NCI-H2171 (cell line): ENCODE measurements around the gene TMEM164.
"Not testable (repeated sequence)": the region's sequence is repeated elsewhere in the genome, so short reads cannot be mapped to it uniquely, and the experiment has no call there.

ENCODE experiments used
- DNase-seq: peaks from one replicate; lab custom pipeline; 2025; lab: John Stamatoyannopoulos, UW

TMEM164 gene

DNA sequence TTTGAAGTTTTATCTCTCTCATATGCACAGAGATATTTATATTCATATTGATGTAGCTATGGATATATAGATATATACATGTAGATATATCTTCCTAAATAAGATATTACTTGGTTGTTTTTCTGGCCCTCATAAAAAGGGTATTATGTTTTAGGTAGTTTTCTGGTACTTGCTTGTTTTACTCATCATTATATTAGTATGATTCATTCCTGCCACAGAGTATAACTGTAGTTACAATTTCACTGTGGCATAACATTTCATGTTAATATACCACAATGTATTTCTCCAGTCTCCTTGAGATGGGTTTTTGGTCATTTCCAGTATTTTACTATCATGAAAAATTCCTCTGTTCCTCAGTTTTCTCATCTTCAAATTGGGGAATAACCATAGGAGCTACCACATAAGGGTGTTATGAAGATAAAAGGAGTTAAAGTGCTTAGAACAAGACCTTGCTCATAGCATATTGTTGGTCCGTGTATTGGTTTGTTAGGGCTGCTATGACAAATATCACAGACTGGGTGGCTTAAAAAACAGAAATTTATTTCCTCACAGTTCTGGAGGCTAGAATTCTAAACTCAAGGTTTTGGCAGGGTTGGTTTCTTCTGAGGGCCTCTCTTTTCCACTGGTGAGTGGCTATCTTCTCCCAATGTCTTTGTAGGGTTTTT is 129.7 kb downstream of the TMEM164 start:
- DNase-seq = no peak

DNA sequence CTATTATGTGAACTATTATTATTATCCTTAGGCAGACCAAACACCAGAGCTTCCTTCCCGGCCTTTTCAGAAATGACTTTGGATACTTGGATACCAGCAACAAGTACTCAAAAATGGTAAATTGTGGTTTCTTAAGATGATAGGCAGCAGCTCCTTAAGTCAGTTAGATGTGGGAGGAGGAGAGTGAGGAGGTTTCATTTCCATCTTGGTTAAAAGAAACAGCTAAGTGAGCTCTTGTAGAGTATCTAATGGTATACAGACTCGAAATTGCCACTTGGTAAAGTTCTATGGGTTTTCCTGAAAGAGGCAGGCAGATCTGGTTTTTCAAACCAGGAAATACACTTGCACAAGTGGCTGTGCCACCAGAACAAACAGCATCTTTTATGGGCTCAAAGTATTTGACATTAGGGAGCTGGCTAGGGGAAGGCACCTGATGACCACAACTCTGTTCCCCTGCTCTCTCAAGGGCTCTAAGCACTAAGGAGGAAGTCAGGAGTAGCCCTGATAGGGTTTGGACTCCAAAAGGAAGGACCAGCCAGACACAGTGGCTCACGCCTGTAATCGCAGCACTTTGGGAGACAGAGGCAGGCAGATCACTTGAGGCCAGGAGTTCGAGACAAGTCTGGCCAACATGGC is 130.9 kb downstream of the TMEM164 start:
- no peak for DNase-seq

- DNase-seq = no peak
These were observed 132.7 kb downstream of the TMEM164 start for GRCh38 chrX:110135618-110136017.

- no peak for DNase-seq
These were observed 133.2 kb downstream of the TMEM164 start for GRCh38 chrX:110136136-110136535.

GRCh38 chrX:110138557-110138956 is 135.6 kb downstream of the TMEM164 start:
- no peak for DNase-seq

GRCh38 chrX:110139172-110139571 is 136.3 kb downstream of the TMEM164 start:
- DNase-seq = no peak

GRCh38 chrX:110142096-110142495 is 139.2 kb downstream of the TMEM164 start:
- no peak for DNase-seq

- DNase-seq = no peak
These were observed 140.7 kb downstream of the TMEM164 start for GRCh38 chrX:110143454-110144210.

GRCh38 chrX:110145311-110145710 is 142.4 kb downstream of the TMEM164 start:
- DNase-seq = no peak

GRCh38 chrX:110145854-110146253 is 142.9 kb downstream of the TMEM164 start:
- no peak for DNase-seq

DNA sequence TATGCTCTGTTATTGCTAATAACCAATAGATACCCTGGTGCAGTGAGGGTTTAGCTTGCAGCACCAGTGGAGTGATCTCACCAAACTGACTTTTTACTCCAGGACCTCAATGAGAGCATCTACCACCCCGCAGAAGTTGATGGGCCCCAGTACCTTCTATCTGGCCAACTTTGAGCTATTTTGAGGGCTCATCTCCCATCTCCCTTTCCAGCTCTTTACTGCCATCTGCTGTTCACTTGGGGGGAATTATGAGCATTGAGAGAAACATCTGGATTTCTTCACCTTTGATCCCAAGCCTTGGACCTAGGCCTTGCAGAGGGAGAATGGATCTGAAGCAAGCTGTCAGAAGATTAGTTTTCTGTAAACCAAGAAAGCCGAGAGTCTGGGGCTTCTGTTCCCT is 143.6 kb downstream of the TMEM164 start:
- peak; percentile 9 for DNase-seq

- no peak for DNase-seq
These were observed 150.3 kb downstream of the TMEM164 start for GRCh38 chrX:110153244-110153643.

GRCh38 chrX:110153896-110154295 is 151.0 kb downstream of the TMEM164 start:
- no peak for DNase-seq

GRCh38 chrX:110154328-110154727 is 151.4 kb downstream of the TMEM164 start:
- DNase-seq = not testable (repeated sequence)

DNA sequence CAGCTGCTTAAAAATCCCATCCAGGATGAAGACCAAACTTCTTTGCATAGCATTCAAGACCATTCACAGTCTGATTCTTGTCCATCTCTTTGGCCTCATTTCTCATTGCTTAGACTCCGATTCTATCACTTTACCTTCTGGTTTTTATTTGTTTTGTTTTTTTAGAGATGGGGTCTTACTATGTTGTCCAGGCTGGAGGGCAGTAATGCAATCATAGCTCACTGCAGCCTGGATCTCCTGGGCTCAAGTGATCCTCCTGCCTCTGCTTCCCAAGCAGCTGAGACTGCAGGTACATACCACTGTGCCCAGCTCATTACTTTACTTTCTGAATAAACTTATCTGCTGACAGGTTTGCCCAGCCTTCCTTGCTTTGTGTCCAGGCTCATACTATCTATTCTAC is 152.8 kb downstream of the TMEM164 start:
- no peak for DNase-seq

DNA sequence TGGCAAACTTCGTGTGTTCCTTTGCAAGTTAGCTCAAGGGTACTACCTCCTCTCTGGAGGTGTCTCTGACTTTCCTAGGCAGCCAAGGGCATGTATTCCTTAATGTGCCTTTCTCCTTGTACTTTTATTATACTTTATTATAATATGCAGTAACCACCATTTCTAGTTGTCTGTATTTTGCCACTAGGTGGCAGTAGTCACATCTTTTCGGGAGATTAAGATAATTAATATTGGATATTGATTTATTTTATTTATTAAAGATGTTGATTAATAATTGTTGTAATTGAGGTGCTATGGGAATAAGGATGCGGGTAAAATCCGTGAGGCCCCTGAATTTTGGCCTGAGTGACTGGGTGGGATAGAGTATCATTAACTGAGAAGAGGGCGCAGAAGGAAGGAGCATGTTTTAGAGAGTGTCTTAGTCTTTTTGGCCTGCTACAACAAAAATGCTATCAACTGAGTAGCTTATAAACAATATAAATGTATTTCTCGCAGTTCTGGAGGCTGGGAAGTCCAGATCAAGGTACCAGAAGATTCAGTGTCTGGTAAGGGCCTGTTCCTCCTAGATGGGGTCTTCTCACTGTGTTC is 153.3 kb downstream of the TMEM164 start:
- no peak for DNase-seq

GRCh38 chrX:110157444-110157843 is 154.5 kb downstream of the TMEM164 start:
- no peak for DNase-seq

DNA sequence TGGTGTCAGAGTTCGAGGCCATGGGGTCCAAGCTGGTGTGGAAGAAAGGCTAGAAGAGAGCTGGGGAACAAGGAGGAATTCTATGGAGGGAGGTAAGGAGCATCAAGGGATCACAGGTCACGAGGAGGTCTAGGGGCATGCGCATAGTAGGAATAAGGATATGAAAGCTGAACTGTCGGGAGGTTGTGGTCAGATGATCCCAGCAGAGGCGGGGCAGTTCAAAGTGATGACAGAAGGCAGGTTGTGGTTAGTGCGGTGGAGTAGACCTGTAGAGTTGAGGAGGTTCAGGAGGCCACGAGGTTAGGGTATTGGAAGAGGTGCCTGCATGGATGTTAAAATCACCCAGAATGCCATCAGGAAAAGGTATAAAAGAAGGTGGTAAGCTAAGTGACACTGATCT is 156.3 kb downstream of the TMEM164 start:
- no peak for DNase-seq

DNA sequence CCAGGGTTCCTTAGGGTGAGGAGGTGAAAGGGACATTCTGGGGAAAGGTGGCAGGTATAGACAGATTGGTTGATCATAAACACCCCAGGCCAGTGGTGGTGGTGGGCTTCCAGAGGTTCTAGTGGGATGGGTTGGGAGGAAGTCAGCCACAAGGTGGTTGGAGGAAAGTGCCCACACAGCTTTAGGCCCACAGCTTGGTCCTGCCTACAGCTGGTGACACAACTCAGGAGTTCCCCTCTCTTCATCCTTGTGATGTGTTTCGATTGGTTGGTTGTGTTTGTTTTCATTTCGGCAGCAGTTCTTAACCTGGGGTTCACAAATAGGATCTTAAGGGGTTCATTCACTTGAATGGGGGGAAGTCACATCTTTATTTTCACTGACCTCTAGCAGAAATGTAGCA is 157.0 kb downstream of the TMEM164 start:
- DNase-seq = no peak

DNA sequence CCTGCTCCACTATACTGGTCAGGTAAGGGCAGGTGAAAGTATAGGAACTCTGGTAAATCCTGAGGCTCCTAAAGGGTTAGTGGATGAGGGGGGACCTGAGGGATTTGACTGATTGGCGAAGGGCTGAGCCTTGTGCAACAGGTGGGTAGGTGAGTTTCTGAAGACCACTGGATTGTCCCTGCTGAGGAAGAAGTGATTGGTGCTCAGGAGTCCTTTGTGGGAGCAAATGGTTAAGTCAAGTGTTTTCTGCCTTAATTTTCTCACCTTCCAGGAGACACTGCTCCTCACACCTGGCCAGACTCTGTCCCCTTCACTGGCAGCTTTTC is 158.4 kb downstream of the TMEM164 start:
- no peak for DNase-seq

DNA sequence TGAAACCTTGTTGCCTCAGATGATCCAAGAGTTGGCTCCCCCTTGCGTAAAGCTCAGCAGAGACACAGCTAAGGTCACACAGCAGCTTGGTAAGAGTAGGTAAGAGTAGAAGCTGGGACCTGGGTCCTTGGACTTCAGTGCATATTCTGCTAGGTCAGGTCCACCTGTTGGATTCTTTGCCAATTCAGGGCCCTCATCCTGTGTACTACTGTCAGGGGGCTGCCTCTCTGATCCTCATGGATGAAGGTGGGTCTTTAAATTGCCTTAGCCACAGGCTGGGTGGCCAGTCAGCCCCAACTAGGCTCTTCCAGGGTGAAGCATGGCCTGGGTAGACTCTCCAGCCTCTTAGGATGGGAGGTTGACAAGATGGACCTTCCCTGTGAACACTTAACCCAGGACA is 159.2 kb downstream of the TMEM164 start:
- DNase-seq = no peak

DNA sequence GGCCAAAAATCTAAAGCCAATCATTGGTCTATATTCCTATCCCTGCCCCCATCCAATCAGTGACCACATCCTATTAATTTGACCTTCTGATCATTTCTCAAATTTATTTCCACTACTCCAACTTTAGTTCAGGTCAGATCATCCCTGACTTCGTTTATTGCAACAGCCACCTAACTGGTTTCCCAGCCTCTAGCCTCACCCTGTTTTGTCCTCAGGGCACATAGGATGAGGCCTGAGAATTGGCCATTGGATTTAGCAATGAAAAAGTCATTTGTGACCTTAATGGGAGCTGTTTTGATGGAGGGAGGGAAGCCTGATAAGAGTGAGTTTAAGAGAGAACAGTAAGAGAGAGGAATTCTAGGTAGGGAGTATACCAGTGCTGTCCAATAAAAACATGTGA is 160.0 kb downstream of the TMEM164 start:
- no peak for DNase-seq

DNA sequence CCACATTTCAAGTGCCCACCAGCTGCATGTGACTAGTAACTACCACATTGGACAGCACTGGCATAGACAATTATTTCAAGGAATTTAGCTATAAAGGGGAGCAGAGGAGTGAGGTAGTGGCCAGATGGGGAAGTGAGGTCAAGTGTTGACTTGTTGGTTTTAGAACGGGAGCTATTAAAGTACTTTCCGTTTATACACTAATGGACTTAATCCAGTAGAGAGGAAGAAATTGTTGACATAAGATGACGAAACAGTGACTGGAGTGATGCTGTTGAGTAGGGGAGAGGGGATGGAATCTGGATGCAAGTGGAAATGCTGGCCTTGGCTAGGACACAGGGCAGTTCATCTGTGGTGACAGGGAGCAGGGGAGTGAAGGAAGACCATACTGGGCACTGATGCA is 160.6 kb downstream of the TMEM164 start:
- DNase-seq = no peak
